Hematopoietic multipotent progenitor cell treated with erythropoietin and hydrocortisone succinate and interleukin-3 and kit ligand, for 8 days (in vitro differentiated cells): ENCODE results near the gene ALG9.

Source experiments
- DNase-seq: peaks from one replicate; pipeline ENCODE4 v3.0.0-alpha.2; 2015

The ALG9 gene

GRCh38 chr11:111834432-111835163 is 36.8 kb downstream of the ALG9 start:
- no peak for DNase-seq

GRCh38 chr11:111833524-111833923 is 37.9 kb downstream of the ALG9 start:
- DNase-seq: no peak

- DNase-seq: no peak
These were observed 42.0 kb downstream of the ALG9 start for GRCh38 chr11:111829185-111829968.

GRCh38 chr11:111826322-111826950 is 44.9 kb downstream of the ALG9 start:
- DNase-seq: no peak

- no peak for DNase-seq
These were observed 47.8 kb downstream of the ALG9 start for GRCh38 chr11:111823629-111824028.

- DNase-seq: no peak
These were observed 48.2 kb downstream of the ALG9 start for GRCh38 chr11:111823131-111823530.

DNA sequence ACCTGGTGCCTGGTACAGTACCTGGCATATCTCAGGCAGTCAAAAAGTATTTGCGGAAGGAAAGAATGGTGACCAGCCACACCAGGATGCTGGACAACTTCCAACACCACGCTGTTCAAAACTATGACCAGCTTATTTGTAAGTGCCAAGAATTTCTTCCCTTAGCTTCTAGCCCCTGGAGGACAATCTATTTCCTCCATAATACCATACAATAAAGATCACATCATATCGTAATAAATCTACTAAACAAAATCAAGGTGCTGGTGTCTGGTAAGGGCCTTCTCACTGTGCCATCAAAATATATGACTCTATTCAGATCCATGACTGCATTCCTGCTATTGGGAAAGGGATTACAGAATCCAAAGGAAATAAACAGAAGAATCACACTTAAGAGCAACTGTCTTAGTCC is 51.5 kb downstream of the ALG9 start:
- DNase-seq: no peak

DNA sequence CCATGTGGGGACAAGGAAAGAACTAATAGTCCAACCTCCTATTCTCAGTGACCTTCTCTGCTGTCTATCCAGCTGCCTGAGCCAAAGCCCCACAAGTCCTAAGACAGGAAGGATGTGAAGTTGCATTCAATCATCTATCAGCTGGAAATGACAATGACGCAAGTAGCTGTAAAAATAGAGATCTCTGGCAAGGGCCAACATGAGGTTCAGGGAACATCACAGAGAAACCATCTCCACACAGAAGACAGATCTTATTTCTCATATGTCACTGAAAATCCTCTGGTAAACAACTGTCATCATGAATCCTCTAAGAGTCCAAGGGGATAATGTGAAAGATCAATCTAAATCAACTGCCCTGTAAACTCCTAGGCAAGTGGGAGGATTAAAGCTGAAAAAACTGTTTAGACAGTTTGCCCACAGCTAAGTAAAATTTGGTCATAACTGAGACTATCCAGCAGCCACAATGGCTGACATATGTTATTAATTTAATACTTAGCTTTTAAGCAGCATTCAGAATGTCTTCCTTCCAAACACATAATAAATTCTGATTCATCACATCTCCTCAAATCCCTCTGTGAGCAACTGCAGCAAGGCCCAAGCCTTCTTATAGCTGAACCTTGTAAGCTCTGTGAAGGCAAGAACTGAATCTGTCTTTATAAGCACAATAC is 52.1 kb downstream of the ALG9 start:
- no peak for DNase-seq

DNA sequence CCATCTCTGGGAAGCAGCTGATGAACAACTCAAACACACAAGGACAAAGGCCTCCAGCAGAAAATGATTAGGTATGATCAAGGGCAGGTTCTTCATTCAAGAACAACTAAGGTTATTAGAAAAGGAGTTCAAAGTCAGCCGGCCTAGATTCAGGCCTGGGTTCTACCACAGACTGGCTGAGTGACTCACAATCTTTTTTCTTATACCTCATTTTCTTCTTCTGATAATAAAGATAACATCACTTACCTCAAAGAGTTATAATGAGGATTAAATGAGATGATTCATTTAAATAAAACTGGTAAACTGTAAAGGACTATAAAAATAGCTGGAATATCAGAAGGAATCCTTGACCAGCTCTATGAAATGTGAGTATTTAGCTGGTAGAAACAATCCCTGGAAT is 55.9 kb downstream of the ALG9 start:
- DNase-seq: no peak

DNA sequence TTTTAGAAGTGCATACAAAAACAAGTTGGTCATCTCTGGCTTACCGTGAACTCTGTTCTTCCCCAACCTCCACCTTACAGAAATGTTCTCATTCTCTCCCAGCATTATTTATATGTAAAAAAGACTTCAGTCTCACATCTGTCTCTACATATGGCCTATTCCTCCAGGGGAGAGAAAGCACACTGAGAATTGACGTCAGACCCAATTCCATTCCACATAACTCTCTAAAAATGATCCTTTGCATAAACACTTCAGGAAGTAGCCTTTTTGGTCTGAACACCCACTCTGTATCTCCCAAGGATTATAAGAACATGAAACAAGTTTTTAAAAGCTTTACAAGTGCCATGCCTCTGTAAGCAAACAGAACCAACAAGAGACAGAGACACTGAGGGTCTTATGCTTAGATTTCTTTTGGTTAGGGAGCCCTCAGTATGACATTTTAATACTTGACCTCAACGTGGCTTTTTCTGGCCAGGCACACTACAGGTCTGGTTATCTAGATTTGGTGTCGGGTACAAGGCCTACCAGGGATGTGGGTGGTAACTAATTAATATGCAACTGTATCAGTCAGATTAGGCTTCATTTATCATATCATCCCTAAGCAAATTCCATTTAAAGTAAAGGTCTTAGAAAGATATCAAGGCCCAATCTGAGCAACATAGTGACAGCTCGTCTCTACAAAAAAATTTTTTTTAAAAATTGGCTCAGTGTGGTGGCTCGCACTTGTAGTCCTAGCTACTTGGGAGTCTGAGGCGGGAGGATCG is 56.6 kb downstream of the ALG9 start:
- DNase-seq: peak; percentile 91

GRCh38 chr11:111814106-111814505 is 57.3 kb downstream of the ALG9 start:
- DNase-seq: no peak

DNA sequence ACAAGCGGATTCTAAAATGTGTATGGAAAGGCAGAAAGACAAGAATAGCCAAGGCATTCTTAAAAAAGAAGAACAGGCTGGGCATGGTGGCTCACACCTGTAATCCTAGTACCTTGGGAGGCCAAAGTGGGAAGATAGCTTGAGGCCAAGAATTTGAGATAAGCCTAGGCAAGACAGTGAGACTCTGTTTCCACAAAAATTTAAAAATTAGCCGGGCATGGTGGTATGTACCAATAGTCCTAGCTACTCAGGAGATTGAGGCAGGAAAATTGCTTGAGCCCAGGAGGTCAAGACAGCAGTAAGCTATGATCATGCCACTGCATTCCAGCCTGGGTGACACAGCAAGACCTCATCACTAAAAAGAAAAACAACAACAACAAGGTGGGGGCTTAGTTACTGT is 59.2 kb downstream of the ALG9 start:
- no peak for DNase-seq

DNA sequence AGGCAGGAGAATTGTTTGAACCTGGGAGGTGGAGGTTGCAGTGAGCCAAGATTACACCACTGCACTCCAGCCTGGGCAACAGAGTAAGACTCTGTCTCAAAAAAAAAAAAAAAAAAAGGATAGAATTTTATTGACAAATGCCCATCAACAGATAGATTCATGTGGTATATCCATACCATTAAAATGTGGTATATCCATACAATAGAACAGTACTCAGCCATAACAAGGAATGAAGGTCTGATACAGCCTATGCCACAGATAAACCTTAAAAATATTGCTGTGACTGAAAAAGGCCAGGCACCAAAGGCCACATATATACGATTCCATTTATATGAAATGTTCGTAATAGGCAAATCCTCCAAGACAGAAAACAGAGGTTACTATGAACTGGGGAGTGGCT is 59.9 kb downstream of the ALG9 start:
- no peak for DNase-seq

- DNase-seq: no peak
These were observed 62.5 kb downstream of the ALG9 start for GRCh38 chr11:111808834-111809233.

DNA sequence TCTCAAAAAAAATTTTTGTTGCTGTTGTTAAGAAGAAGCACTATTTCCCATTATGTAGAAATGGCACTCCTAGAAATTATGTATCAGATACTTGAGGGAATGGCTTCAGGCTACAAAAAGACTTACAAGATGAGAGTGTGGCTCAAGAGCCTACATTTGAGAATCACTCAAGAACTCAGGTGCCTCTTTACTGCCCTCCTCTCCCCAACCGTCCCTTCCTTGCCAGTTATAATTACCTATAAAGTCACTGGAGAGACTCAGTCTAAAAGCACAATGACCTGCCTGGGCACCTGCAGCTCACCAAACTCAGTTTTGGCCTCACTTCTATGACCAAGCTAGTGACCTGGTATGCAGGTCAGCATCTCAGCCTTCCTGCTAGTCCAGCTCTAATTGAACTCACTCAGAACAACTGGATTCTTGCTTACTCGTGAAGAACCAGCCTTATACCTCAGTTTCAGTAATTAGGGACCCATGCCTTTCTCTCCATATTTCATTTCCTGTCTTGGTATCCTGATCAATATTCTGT is 63.3 kb downstream of the ALG9 start:
- no peak for DNase-seq

- no peak for DNase-seq
These were observed 64.3 kb downstream of the ALG9 start for GRCh38 chr11:111807076-111807475.

DNA sequence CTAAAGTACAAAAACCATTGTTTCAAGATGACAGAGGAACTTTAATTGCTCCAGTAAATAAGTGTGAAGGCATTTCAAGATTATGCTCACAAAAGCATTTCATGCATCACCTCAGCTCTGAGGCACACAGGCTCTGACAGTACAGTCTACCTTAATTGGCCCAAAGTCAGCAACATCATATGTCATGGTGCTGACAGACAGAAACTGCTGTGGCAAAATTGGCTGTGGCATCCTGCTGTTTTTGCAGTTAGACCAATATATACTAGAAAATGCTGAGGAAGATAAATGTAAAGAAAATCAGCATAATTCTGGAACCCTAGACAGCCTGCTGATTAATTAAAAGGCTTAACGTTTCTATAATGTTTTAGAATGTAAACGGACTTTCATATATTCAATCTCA is 70.2 kb downstream of the ALG9 start:
- DNase-seq: no peak

DNA sequence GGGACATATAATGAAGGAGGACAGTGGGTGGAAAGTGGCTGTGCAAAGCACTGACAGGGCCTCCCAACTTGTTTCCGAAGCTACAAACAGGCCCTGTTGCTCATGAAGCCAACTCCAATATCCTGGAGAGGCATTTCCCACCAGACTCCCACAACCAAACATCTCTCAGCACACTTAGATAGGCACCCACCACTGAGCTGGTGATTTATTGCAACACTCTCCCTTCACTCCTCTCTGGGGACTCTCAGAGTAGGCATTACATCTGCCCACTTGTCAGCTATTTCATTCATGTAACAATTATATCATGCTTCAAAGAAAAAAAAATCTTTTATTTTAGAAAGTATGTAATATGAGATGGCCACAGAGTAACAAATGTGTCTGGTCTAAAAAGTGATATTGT is 73.1 kb downstream of the ALG9 start:
- DNase-seq: no peak

DNA sequence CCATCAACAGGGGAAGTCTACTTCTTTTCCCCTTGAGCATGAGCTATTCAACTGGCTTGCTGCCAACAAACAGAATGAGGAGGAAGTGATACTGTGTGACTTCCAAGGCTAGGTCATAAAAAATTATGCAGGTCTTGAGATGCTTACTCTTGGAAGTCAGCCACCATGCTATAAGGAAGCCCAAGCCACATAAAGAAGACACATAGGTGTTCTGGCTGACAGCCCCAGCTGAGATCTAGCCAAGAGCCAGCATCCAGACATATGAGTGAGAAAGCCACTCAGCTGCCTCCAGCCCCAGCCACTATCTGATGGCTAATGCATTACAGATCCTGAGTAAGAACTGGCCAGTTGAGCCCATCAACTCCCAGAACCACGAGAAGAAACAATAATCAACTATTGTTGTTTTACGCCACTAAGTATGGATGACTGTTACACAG is 74.2 kb downstream of the ALG9 start:
- DNase-seq: peak; percentile 81

- no peak for DNase-seq
These were observed 74.7 kb downstream of the ALG9 start for GRCh38 chr11:111796696-111797095.

- DNase-seq: no peak
These were observed 75.9 kb downstream of the ALG9 start for GRCh38 chr11:111795334-111795985.

DNA sequence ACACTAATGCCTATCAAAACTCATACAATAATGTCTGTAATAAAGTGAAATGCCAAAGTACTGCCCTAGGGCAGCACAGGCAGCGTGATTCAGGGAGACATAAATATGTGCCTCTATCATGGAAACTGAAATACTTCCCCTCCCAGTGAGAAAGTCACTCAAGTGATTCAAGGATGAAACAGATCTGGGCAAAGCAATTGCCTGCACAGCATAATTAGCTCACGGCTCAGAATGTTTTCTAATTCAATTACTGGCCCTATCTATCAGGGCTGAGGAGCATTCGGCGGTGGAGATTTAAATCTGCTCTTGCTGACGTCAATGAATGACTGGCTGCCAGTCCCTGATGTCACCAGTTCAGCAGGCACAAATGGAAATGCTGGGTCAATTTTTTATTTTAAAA is 77.5 kb downstream of the ALG9 start:
- no peak for DNase-seq
